Fibroblast of lung (primary cell): ENCODE results near the gene ZDHHC12.

Experiments
- CTCF ChIP-seq, 2 donors: IDR thresholded peaks in 1 of 2; conservative IDR thresholded peaks in 1 of 2; 1 replicate in 1 of 2; 2 replicates in 1 of 2; pipeline ENCODE4 v1.5.1; 2011 to 2012; ENCODE audit warnings: low read length in 2 of 2, control low read depth in 1 of 2, inconsistent platforms in 1 of 2, low read depth in 1 of 2, mild to moderate bottlenecking in 1 of 2
- EZH2 ChIP-seq: IDR thresholded peaks from 2 replicates; pipeline ENCODE4 v1.5.1; 2012; ENCODE audit warnings: low read length, control low read depth, mild to moderate bottlenecking; ENCODE audit errors: missing control alignments

- TF ChIP-seq CTCF (conservative IDR thresholded peaks at IDR 0.05 in 1 of 2, IDR thresholded peaks at IDR 0.05 in 1 of 2; ENCODE audit: low read depth in 1 of 2, low read length in 2 of 2) (no peak), EZH2 (no peak)
These were observed 27.1 kb upstream of the ZDHHC12 start for GRCh38 chr9:128750926-128751595.
